Measurements from ENCODE around the gene CHID1. TPM values are rescaled to one million over a fixed set of nuclear protein-coding genes. Genes with fewer than 3 reads are reported as not detected.

CHID1 gene
- total RNA-seq, 2 donors from 2014 or later = 23.4 to 28.8 TPM

- no peak for DNase-seq
- no peaks in the 10 kb centered on the region for H3K9me3 ChIP-seq (ENCODE audit: control insufficient read depth, low read length, poor library complexity, severe bottlenecking)
- Mint-ChIP-seq H3K36me3 (ENCODE audit: low read depth) (peaks cover 6% of the 10 kb centered on the region), H3K4me1 (peaks cover 3% of the 10 kb centered on the region), H3K27ac (no peak overlapping the region), H3K27me3 (no peaks in the 10 kb centered on the region), H3K4me3 (no peak overlapping the region)
- no peak for ATAC-seq
Observed at GRCh38 chr11:897253-898142, 13.1 kb downstream of the CHID1 start.

GRCh38 chr11:895331-896110 is 15.1 kb downstream of the CHID1 start:
- no peaks in the 10 kb centered on the region for H3K27me3 Mint-ChIP-seq
- no peaks in the 10 kb centered on the region for H3K9me3 ChIP-seq (ENCODE audit: control insufficient read depth, low read length, poor library complexity, severe bottlenecking)
- no peak overlapping the region for H3K27ac Mint-ChIP-seq
- H3K36me3 Mint-ChIP-seq (ENCODE audit: low read depth) = peaks cover 2% of the 10 kb centered on the region
- ATAC-seq (no peak), DNase-seq (no peak)
- H3K4me3 Mint-ChIP-seq = no peak overlapping the region
- no peaks in the 10 kb centered on the region for H3K4me1 Mint-ChIP-seq

GRCh38 chr11:894575-895201 is 15.9 kb downstream of the CHID1 start:
- no peak overlapping the region for H3K27ac Mint-ChIP-seq
- DNase-seq (no peak), ATAC-seq (no peak)
- H3K4me1 Mint-ChIP-seq = no peaks in the 10 kb centered on the region
- H3K27me3 Mint-ChIP-seq = no peaks in the 10 kb centered on the region
- H3K36me3 Mint-ChIP-seq (ENCODE audit: low read depth) = no peaks in the 10 kb centered on the region
- H3K9me3 ChIP-seq (ENCODE audit: control insufficient read depth, low read length, poor library complexity, severe bottlenecking) = no peaks in the 10 kb centered on the region
- no peak overlapping the region for H3K4me3 Mint-ChIP-seq

- no peak overlapping the region for H3K27ac Mint-ChIP-seq
- H3K4me3 Mint-ChIP-seq = no peak overlapping the region
- no peaks in the 10 kb centered on the region for H3K9me3 ChIP-seq (ENCODE audit: control insufficient read depth, low read length, poor library complexity, severe bottlenecking)
- no peak for DNase-seq
- H3K36me3 Mint-ChIP-seq (ENCODE audit: low read depth) = no peaks in the 10 kb centered on the region
- H3K27me3 Mint-ChIP-seq = no peaks in the 10 kb centered on the region
- ATAC-seq = no peak
- peaks cover 3% of the 10 kb centered on the region for H3K4me1 Mint-ChIP-seq
Observed at GRCh38 chr11:893008-893654, 17.5 kb downstream of the CHID1 start.

GRCh38 chr11:890794-891540 is 19.6 kb downstream of the CHID1 start:
- Mint-ChIP-seq H3K36me3 (ENCODE audit: low read depth) (peaks cover 3% of the 10 kb centered on the region), H3K27ac (no peak overlapping the region), H3K4me3 (no peak overlapping the region), H3K4me1 (peaks cover 9% of the 10 kb centered on the region), H3K27me3 (no peaks in the 10 kb centered on the region)
- ATAC-seq (no peak), DNase-seq (no peak)
- no peaks in the 10 kb centered on the region for H3K9me3 ChIP-seq (ENCODE audit: control insufficient read depth, low read length, poor library complexity, severe bottlenecking)

- H3K36me3 Mint-ChIP-seq (ENCODE audit: low read depth) = peaks cover 3% of the 10 kb centered on the region
- H3K4me3 Mint-ChIP-seq = no peak overlapping the region
- H3K9me3 ChIP-seq (ENCODE audit: control insufficient read depth, low read length, poor library complexity, severe bottlenecking) = no peaks in the 10 kb centered on the region
- H3K4me1 Mint-ChIP-seq = peaks cover 12% of the 10 kb centered on the region
- peak overlapping the region; percentile 37 for H3K27ac Mint-ChIP-seq
- no peaks in the 10 kb centered on the region for H3K27me3 Mint-ChIP-seq
- DNase-seq = no peak
- ATAC-seq = no peak
Observed at GRCh38 chr11:889687-890475, 20.7 kb downstream of the CHID1 start.

GRCh38 chr11:889257-889656 is 21.4 kb downstream of the CHID1 start:
- H3K27ac Mint-ChIP-seq = no peak overlapping the region
- ATAC-seq (no peak), DNase-seq (no peak)
- peaks cover 3% of the 10 kb centered on the region for H3K36me3 Mint-ChIP-seq (ENCODE audit: low read depth)
- H3K9me3 ChIP-seq (ENCODE audit: control insufficient read depth, low read length, poor library complexity, severe bottlenecking) = no peaks in the 10 kb centered on the region
- no peak overlapping the region for H3K4me3 Mint-ChIP-seq
- no peaks in the 10 kb centered on the region for H3K27me3 Mint-ChIP-seq
- H3K4me1 Mint-ChIP-seq = peaks cover 12% of the 10 kb centered on the region

GRCh38 chr11:888310-889212 is 22.0 kb downstream of the CHID1 start:
- H3K36me3 Mint-ChIP-seq (ENCODE audit: low read depth) = peaks cover 3% of the 10 kb centered on the region
- no peak overlapping the region for H3K27ac Mint-ChIP-seq
- no peak overlapping the region for H3K4me3 Mint-ChIP-seq
- ATAC-seq = no peak
- H3K9me3 ChIP-seq (ENCODE audit: control insufficient read depth, low read length, poor library complexity, severe bottlenecking) = no peaks in the 10 kb centered on the region
- H3K27me3 Mint-ChIP-seq = no peaks in the 10 kb centered on the region
- H3K4me1 Mint-ChIP-seq = peaks cover 12% of the 10 kb centered on the region
- no peak for DNase-seq

GRCh38 chr11:887589-887988 is 23.0 kb downstream of the CHID1 start:
- H3K9me3 ChIP-seq (ENCODE audit: control insufficient read depth, low read length, poor library complexity, severe bottlenecking) = no peaks in the 10 kb centered on the region
- peaks cover 12% of the 10 kb centered on the region for H3K4me1 Mint-ChIP-seq
- H3K4me3 Mint-ChIP-seq = no peak overlapping the region
- ATAC-seq (no peak), DNase-seq (no peak)
- peak overlapping the region; percentile 47 for H3K27ac Mint-ChIP-seq
- peaks cover 3% of the 10 kb centered on the region for H3K36me3 Mint-ChIP-seq (ENCODE audit: low read depth)
- no peaks in the 10 kb centered on the region for H3K27me3 Mint-ChIP-seq

GRCh38 chr11:886568-886967 is 24.0 kb downstream of the CHID1 start:
- no peak for ATAC-seq

GRCh38 chr11:884578-885070 is 26.0 kb downstream of the CHID1 start:
- Mint-ChIP-seq H3K4me3 (no peak overlapping the region), H3K27me3 (no peaks in the 10 kb centered on the region), H3K36me3 (ENCODE audit: low read depth) (peaks cover 6% of the 10 kb centered on the region), H3K27ac (no peak overlapping the region), H3K4me1 (peaks cover 12% of the 10 kb centered on the region)
- H3K9me3 ChIP-seq (ENCODE audit: control insufficient read depth, low read length, poor library complexity, severe bottlenecking) = no peaks in the 10 kb centered on the region
- ATAC-seq = no peak
- DNase-seq = no peak

More at GRCh38 chr11:886568-886967, 24.0 kb downstream of the CHID1 start:
- Mint-ChIP-seq H3K27me3 (no peaks in the 10 kb centered on the region), H3K36me3 (ENCODE audit: low read depth) (peaks cover 6% of the 10 kb centered on the region), H3K27ac (no peak overlapping the region), H3K4me1 (peaks cover 12% of the 10 kb centered on the region), H3K4me3 (no peak overlapping the region)
- no peaks in the 10 kb centered on the region for H3K9me3 ChIP-seq (ENCODE audit: control insufficient read depth, low read length, poor library complexity, severe bottlenecking)
- DNase-seq = no peak
